IPS DF 6.9 (cell line): ENCODE data around the gene DEFB121.

Source experiments
- DNase-seq: peaks from one replicate; pipeline ENCODE4 v3.0.0-alpha.2; 2013; ENCODE audit warnings: low read depth, low spot score
- H3K27ac ChIP-seq: one replicate; pipeline ENCODE4 v1.5.1; 2013; ENCODE audit warnings: low read length, control low read depth
- H3K27me3 ChIP-seq: 2 replicates; pipeline ENCODE4 v1.6.1; 2013; ENCODE audit warnings: mild to moderate bottlenecking, low read length; ENCODE audit not compliant: control insufficient read depth, insufficient read depth
- H3K36me3 ChIP-seq: 2 replicates; pipeline ENCODE4 v1.6.1; 2013; ENCODE audit warnings: low read length; ENCODE audit not compliant: control insufficient read depth, insufficient read depth
- H3K4me1 ChIP-seq: 2 replicates; pipeline ENCODE4 v1.6.1; 2013; ENCODE audit warnings: low read length; ENCODE audit not compliant: control insufficient read depth, insufficient read depth
- H3K4me3 ChIP-seq: 2 replicates; pipeline ENCODE4 v1.5.1; 2013; ENCODE audit warnings: mild to moderate bottlenecking, low read length
- H3K9me3 ChIP-seq: 2 replicates; pipeline ENCODE4 v1.6.1; 2013; ENCODE audit warnings: low read length, inconsistent platforms; ENCODE audit not compliant: control insufficient read depth, insufficient read depth
- WGBS: extraction: QIAGEN DNeasy Blood & Tissue Kit; methylation state at CpG from one replicate; pipeline ENCODE4 v1.1.7; 2013; ENCODE audit warnings: mixed read lengths, missing lambda C conversion rate; ENCODE audit not compliant: insufficient read length, insufficient coverage; 5-methylcytosine and 5-hydroxymethylcytosine counted together

The DEFB121 gene

DNA sequence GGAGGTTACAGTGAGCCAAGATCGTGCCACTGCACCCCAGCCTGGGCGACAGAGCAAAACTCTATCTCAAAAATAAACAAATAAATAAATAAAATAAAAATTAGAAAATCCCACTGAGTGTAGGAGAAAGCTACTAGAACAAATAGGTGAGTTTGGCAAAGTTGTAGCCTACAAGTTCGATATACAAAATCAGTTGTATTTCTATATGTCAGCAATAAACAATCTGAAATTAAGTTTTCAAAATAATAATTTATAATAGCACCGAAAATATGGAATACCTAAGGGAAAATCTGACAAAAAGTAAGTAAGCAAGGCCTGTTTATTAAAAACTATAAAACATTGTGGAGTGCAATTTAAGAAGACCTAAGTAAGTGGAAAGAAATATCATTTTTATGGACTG, 42.7 kb downstream of the DEFB121 start:
- H3K27ac ChIP-seq, result no peak overlapping the region
- no peak for DNase-seq
- H3K36me3 ChIP-seq, result no peaks in the 10 kb centered on the region
- no peaks in the 10 kb centered on the region for H3K27me3 ChIP-seq
- peaks cover 2% of the 10 kb centered on the region for H3K9me3 ChIP-seq
- no peaks in the 10 kb centered on the region for H3K4me1 ChIP-seq
- H3K4me3 ChIP-seq, result no peak overlapping the region
- no CpG with 5 or more reads among the region's 4 CpGs for WGBS

- no CpG with 5 or more reads among the region's 1 CpG for WGBS
- no peak for DNase-seq
- Histone ChIP-seq H3K4me1 (no peaks in the 10 kb centered on the region), H3K36me3 (no peaks in the 10 kb centered on the region), H3K9me3 (no peaks in the 10 kb centered on the region; the same call in 1 of the 2 replicates), H3K27me3 (no peaks in the 10 kb centered on the region), H3K4me3 (no peak overlapping the region), H3K27ac (no peak overlapping the region)
Observed at GRCh38 chr20:31355981-31356380, 50.0 kb downstream of the DEFB121 start.
